ENCODE results near the gene NHERF2. TPM values are rescaled to one million over a fixed set of nuclear protein-coding genes. Genes with fewer than 3 reads are reported as not detected.

NHERF2 gene
- total RNA-seq, 1 donor from 2014 or later, result 235 TPM

DNA sequence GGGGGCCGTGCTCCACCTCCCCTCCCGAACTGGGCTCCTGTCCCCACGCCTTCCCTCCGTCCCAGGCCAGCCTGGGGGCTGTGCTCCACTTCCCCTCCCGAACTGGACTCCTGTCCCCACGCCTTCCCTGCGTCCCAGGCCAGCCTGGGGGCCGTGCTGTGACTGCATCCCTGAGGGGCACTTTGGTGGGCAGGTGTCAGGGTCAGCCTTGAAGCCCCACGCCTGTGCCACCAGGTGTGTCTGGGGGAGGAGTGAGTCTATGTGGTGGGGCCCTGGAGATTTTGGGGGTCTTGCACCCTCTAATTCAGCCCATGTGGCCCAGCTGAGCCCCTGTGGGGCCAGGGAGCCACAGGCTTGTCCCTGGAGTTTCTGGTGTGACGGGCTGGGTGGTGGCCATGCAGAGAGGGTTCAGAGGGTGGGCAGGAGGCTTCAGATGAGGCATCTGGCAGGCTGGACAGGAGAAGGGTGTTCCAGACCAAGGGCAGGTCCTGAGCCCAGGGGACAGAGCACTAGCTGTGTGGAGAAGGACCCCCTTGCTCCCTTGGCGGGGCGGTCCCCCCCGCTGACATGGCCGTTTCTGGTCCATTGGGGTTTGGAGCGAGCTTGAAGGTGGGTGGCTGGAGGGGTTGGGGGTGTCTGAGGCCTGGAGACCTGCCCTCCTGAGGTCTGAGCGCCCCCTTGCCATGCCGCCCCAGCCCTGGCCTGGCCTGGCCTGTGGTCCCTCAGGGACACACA is 8.2 kb downstream of the NHERF2 start:
- ATAC-seq (no peak), DNase-seq (peak; percentile 57)
- intact Hi-C loops (cut with micrococcal nuclease), result no loop called here

DNA sequence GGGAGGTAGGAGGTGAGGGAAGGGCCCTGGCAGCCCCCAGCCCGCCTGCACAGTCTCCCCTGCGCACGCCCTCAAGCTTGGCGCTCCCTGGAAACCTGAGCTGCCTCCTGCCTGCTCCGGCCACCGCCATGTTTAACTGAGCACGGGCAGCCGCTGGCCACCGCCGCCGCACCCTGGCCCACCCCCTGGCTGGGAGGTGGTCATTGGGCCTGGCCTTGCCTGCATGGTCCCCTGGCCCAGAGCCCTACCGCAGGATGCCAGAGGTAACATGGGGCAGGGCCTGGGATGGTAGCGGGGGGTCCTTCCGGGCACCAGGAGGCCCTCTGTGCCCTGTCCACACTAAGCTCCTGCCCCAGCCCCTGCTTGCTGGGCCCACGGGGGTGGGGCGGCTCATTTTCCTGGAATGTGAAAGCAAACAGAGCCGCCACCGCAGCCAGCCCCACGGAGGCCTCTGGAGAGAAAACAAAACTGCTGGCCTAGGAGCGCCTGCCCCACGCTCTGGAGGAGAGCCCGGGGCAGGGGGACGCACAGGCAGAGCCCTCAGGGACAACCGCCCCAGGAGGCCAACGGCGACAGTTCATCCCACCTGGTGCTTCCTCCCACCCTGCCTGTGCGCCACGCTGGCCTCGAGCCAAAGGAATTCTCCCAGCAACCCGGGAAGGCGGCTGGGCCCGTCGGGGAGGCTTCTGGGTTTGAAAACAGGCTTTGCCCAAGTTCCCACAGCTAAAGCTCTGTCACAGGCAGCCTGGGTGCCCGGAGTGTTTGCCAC is 8.9 kb downstream of the NHERF2 start:
- intact Hi-C loops (cut with micrococcal nuclease), result no loop called here
- DNase-seq (peak; percentile 83), ATAC-seq (peak; percentile 2)

GRCh38 chr16:2036200-2036966 is 9.7 kb downstream of the NHERF2 start:
- intact Hi-C loops (cut with micrococcal nuclease), result no loop called here

GRCh38 chr16:2037115-2037514 is 10.4 kb downstream of the NHERF2 start:
- intact Hi-C loops (cut with micrococcal nuclease), result no loop called here
- DNase-seq (no peak), ATAC-seq (no peak)

More at GRCh38 chr16:2036200-2036966, 9.7 kb downstream of the NHERF2 start:
- DNase-seq (no peak), ATAC-seq (no peak)

DNA sequence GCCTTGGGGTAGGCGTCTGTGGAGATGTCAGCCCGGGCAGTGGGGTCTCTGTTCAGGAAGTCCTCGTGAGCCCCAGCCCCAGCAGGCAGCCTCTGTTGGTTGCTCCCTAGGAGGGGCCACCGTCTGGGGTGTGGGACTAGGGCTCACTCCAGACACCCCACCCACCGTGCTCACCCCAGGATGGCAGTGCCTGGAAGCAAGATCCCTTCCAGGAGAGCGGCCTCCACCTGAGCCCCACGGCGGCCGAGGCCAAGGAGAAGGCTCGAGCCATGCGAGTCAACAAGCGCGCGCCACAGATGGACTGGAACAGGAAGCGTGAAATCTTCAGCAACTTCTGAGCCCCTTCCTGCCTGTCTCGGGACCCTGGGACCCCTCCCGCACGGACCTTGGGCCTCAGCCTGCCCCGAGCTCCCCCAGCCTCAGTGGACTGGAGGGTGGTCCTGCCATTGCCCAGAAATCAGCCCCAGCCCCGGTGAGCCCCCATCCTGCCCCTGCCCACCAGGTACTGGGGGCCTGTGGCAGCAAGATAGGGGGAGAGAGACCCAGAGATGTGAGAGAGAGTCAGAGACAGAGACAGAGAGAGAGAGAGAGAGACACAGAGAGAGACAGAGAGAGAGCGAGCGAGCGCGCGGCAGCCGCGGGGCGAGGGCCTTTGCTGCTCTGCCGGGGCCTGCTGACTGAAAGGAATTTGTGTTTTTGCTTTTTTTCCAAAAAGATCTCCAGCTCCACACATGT is 11.1 kb downstream of the NHERF2 start:
- DNase-seq (peak; percentile 46), ATAC-seq (no peak)
- intact Hi-C loops (cut with micrococcal nuclease), result no loop called here

GRCh38 chr16:2038382-2039231 is 11.9 kb downstream of the NHERF2 start:
- peak; percentile 20 for ATAC-seq
- intact Hi-C loops (cut with micrococcal nuclease), result no loop called here
- peak; percentile 74 for DNase-seq

GRCh38 chr16:2039274-2040031 is 12.8 kb downstream of the NHERF2 start:
- intact Hi-C loops (cut with micrococcal nuclease), result no loop called here
- DNase-seq (peak; percentile 93), ATAC-seq (peak; percentile 65)

- DNase-seq (peak; percentile 64), ATAC-seq (peak; percentile 0)
- intact Hi-C loops (cut with micrococcal nuclease), result no loop called here
Observed at GRCh38 chr16:2040041-2040786, 13.5 kb downstream of the NHERF2 start.

- DNase-seq, result peak; percentile 62
- peak; percentile 1 for ATAC-seq
- intact Hi-C loops (cut with micrococcal nuclease), result no loop called here
Observed at GRCh38 chr16:2040787-2041522, 14.3 kb downstream of the NHERF2 start.

DNA sequence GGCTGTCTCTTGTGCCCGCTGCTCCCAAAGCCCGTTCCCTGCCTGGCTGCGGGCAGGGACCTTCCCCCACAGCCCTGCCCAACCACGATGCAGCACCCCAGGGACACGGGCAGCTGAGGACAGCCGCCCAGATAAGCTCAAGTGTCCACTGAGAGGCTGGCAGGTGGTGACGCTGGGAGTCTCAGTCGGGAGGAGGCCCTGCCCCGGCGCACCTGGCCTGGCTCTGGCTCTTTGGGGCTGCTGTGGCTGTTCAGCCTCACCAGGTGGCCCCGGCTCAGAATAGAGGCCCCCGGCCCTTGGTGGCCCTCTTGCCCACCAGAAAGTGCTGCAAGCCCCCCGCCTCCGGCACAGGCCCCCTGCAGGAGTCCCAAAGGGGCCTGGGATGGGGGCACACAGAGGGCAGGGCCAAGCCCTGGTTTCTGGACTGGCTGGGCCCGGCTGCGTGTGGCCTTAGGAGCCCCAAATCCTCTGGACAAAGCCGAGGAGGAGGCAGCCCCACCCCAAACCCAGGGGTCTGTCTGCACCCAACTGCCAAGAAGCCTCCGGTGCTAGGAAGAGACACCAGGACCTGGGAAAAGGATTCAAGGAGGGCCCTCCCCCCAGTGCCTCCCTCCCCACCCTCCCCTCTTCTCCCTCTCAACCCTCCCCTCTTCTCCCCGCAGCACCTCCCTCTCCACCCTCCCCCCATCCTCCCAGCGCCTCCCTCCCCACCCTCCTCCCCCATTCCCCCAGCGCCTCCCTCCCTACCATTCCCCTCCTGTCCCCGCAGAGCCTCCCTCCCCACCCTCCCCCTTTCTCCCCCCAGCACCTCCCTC is 15.7 kb downstream of the NHERF2 start:
- peak; percentile 85 for DNase-seq
- intact Hi-C loops (cut with micrococcal nuclease), result no loop called here
- ATAC-seq, result peak; percentile 64

- intact Hi-C loops (cut with micrococcal nuclease), result no loop called here
- ATAC-seq (no peak), DNase-seq (no peak)
Observed at GRCh38 chr16:2042986-2043666, 16.4 kb downstream of the NHERF2 start.

- intact Hi-C loops (cut with micrococcal nuclease), result no loop called here
- ATAC-seq (peak; percentile 0), DNase-seq (peak; percentile 76)
Observed at GRCh38 chr16:2043667-2044451, 17.2 kb downstream of the NHERF2 start.

- DNase-seq, result peak; percentile 49
- intact Hi-C loops (cut with micrococcal nuclease), result no loop called here
- no peak for ATAC-seq
Observed at GRCh38 chr16:2044541-2044940, 17.8 kb downstream of the NHERF2 start.
